Measurements from ENCODE around the gene SCN1A.

The SCN1A gene

DNA sequence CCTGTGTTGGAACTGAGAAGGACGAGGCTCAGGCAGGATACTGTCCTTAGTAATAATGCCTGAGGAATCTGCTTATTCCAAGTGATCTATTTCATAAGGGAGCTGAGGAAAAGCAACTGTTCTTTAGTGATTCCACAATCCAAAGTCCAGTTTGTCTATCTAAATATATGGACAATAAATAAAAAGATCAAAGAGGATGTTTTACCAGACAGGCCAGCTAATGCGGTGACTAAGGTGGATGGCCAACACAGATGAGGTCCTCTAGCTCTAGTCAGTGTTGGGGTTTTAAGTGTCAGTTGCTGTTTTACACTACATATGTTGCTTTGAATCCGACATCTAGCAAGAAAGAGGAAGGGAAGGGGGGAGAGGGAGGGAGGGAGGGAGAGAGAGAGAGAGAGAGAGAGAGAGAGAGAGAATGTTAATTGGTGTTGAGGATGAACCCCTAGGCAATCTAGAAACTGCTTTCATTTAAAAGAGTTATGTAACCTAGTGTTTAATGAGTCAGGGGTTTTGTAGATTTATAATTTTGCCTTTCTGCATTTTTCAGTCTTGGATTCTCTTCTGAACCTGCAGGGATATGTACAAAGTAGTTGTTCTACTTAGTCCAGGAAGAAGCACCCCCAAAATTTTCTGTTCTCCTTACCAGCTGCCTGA is 27.0 kb upstream of the SCN1A start:
- Histone ChIP-seq H3K9ac (ENCODE audit: low read depth, low read length) (no peak overlapping the region), H3K36me3 (ENCODE audit: insufficient read depth, low read length) (no peaks in the 10 kb centered on the region), H3K4me2 (ENCODE audit: insufficient read depth, low read length) (no peak overlapping the region), H3K79me2 (ENCODE audit: insufficient read depth, low read length) (no peaks in the 10 kb centered on the region), H4K20me1 (ENCODE audit: insufficient read depth, low read length) (no peaks in the 10 kb centered on the region), H3K9me3 (ENCODE audit: insufficient read depth, low read length, severe bottlenecking) (no peaks in the 10 kb centered on the region), H3K27ac (ENCODE audit: low read length) (no peak overlapping the region), H2AFZ (ENCODE audit: low read depth, low read length) (no peak overlapping the region), H3K4me1 (ENCODE audit: insufficient read depth, low read length) (no peaks in the 10 kb centered on the region), H3K4me3 (ENCODE audit: low read depth in 1 of 2, low read length in 2 of 2) (no peak overlapping the region), H3K27me3 (ENCODE audit: insufficient read depth, low read length, poor library complexity) (no peaks in the 10 kb centered on the region)
- ATAC-seq (ENCODE audit: insufficient read depth, low read depth) (no peak), DNase-seq (no peak)
- no peak for TF ChIP-seq EZH2 (IDR thresholded peaks at IDR 0.05; ENCODE audit: borderline replicate concordance, low read depth, low read length, severe bottlenecking)
- TF ChIP-seq, protein P1, sequence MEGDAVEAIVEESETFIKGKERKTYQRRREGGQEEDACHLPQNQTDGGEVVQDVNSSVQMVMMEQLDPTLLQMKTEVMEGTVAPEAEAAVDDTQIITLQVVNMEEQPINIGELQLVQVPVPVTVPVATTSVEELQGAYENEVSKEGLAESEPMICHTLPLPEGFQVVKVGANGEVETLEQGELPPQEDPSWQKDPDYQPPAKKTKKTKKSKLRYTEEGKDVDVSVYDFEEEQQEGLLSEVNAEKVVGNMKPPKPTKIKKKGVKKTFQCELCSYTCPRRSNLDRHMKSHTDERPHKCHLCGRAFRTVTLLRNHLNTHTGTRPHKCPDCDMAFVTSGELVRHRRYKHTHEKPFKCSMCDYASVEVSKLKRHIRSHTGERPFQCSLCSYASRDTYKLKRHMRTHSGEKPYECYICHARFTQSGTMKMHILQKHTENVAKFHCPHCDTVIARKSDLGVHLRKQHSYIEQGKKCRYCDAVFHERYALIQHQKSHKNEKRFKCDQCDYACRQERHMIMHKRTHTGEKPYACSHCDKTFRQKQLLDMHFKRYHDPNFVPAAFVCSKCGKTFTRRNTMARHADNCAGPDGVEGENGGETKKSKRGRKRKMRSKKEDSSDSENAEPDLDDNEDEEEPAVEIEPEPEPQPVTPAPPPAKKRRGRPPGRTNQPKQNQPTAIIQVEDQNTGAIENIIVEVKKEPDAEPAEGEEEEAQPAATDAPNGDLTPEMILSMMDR (IDR thresholded peaks at IDR 0.05; ENCODE audit: borderline replicate concordance, extremely low read depth, low read length, poor library complexity, severe bottlenecking): no peak

DNA sequence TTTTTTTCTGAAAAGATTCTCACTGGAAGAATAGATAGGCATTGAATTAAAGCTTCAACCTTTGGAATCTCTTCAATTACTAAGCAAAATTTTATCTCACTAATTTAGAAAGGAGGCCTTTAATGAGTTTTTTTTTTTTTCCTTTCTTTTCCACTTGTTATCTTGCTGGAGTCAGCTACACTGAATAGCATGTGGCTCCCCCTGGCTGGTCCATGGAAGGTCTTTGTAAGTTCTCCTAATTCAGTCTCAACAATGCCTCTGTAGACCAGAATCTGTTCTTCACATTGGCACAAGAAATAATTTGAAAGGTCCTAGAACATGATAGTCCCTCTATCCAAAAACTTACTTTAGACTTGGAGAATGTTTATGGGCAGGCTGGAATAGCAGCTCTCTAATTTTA is 24.2 kb upstream of the SCN1A start:
- Histone ChIP-seq H2AFZ (ENCODE audit: low read depth, low read length) (no peak overlapping the region), H3K27ac (ENCODE audit: low read length) (no peak overlapping the region), H3K4me1 (ENCODE audit: insufficient read depth, low read length) (no peaks in the 10 kb centered on the region), H3K27me3 (ENCODE audit: insufficient read depth, low read length, poor library complexity) (peaks cover 5% of the 10 kb centered on the region), H3K4me2 (ENCODE audit: insufficient read depth, low read length) (no peak overlapping the region), H3K9me3 (ENCODE audit: insufficient read depth, low read length, severe bottlenecking) (no peaks in the 10 kb centered on the region), H3K9ac (ENCODE audit: low read depth, low read length) (no peak overlapping the region), H3K4me3 (ENCODE audit: low read depth in 1 of 2, low read length in 2 of 2) (no peak overlapping the region), H3K79me2 (ENCODE audit: insufficient read depth, low read length) (no peaks in the 10 kb centered on the region), H3K36me3 (ENCODE audit: insufficient read depth, low read length) (no peaks in the 10 kb centered on the region), H4K20me1 (ENCODE audit: insufficient read depth, low read length) (no peaks in the 10 kb centered on the region)
- DNase-seq: no peak
- ATAC-seq (ENCODE audit: insufficient read depth, low read depth): no peak
- TF ChIP-seq, protein P1 (IDR thresholded peaks at IDR 0.05; ENCODE audit: borderline replicate concordance, extremely low read depth, low read length, poor library complexity, severe bottlenecking): no peak
- no peak for TF ChIP-seq EZH2 (IDR thresholded peaks at IDR 0.05; ENCODE audit: borderline replicate concordance, low read depth, low read length, severe bottlenecking)

DNA sequence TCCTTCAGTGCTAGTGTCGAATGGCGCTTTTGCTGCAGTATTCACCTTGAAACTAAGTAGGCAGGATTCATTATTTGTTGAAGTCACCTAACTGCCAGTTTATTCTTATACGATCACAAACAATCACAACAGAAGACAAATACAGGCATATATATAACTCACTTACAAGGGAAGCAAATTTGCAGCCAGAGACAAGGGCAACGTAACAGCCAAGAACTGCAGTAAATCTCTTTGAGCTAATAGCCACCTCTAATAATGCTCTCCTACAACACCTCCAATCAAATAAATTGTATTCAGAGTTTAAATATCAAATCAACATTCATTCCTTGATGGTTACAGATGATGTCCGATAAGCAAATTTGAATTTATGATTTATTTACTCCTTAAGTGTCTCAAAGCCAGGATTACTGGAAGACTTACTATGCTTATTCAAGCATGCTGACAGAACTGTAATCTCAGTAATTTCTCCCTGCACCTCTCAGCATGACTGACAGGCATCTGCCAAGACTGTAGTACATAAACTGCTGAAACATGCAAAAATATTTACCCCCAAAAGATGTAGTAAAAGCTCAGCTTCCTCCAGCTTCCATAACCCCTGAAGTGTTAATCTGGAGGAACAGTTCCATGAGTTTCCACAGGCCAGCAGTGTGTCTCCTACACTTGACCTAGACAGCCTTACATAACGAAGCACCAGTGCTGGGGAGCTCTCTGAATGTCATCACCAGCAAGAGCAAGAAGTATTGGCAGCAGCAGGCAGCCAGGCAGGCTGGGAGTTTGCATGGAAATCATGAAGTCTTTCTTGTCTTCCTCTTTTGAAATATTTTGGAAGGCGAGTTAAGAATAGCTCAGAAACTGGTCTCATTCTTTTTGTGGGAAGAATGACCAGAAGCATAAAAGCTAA is 20.9 kb upstream of the SCN1A start:
- Histone ChIP-seq H3K9me3 (ENCODE audit: insufficient read depth, low read length, severe bottlenecking) (no peaks in the 10 kb centered on the region), H4K20me1 (ENCODE audit: insufficient read depth, low read length) (no peaks in the 10 kb centered on the region), H3K27ac (ENCODE audit: low read length) (no peak overlapping the region), H3K4me2 (ENCODE audit: insufficient read depth, low read length) (no peak overlapping the region), H3K36me3 (ENCODE audit: insufficient read depth, low read length) (no peaks in the 10 kb centered on the region), H2AFZ (ENCODE audit: low read depth, low read length) (no peak overlapping the region), H3K4me1 (ENCODE audit: insufficient read depth, low read length) (no peaks in the 10 kb centered on the region), H3K79me2 (ENCODE audit: insufficient read depth, low read length) (no peaks in the 10 kb centered on the region), H3K27me3 (ENCODE audit: insufficient read depth, low read length, poor library complexity) (peaks cover 5% of the 10 kb centered on the region), H3K9ac (ENCODE audit: low read depth, low read length) (no peak overlapping the region), H3K4me3 (ENCODE audit: low read depth in 1 of 2, low read length in 2 of 2) (no peak overlapping the region)
- TF ChIP-seq EZH2 (IDR thresholded peaks at IDR 0.05; ENCODE audit: borderline replicate concordance, low read depth, low read length, severe bottlenecking): no peak
- TF ChIP-seq, protein P1 (IDR thresholded peaks at IDR 0.05; ENCODE audit: borderline replicate concordance, extremely low read depth, low read length, poor library complexity, severe bottlenecking): no peak
- DNase-seq (no peak), ATAC-seq (ENCODE audit: insufficient read depth, low read depth) (no peak)
